C4-2B (cell line): ENCODE results near the gene EFNA2.

Experiments used
- H3K27ac ChIP-seq: fragments of 450-650 bp; 2 replicates; pipeline ENCODE4 v1.5.1; 2017
- ZFX ChIP-seq: fragments of 450-650 bp; IDR thresholded peaks from 2 replicates; pipeline ENCODE4 v1.6.1; 2017
- TF ChIP-seq, protein P1 (sequence below): fragments of 450-650 bp; conservative IDR thresholded peaks from 2 replicates; pipeline ENCODE4 v1.5.1; 2017; ENCODE audit warnings: mild to moderate bottlenecking

Gene EFNA2

DNA sequence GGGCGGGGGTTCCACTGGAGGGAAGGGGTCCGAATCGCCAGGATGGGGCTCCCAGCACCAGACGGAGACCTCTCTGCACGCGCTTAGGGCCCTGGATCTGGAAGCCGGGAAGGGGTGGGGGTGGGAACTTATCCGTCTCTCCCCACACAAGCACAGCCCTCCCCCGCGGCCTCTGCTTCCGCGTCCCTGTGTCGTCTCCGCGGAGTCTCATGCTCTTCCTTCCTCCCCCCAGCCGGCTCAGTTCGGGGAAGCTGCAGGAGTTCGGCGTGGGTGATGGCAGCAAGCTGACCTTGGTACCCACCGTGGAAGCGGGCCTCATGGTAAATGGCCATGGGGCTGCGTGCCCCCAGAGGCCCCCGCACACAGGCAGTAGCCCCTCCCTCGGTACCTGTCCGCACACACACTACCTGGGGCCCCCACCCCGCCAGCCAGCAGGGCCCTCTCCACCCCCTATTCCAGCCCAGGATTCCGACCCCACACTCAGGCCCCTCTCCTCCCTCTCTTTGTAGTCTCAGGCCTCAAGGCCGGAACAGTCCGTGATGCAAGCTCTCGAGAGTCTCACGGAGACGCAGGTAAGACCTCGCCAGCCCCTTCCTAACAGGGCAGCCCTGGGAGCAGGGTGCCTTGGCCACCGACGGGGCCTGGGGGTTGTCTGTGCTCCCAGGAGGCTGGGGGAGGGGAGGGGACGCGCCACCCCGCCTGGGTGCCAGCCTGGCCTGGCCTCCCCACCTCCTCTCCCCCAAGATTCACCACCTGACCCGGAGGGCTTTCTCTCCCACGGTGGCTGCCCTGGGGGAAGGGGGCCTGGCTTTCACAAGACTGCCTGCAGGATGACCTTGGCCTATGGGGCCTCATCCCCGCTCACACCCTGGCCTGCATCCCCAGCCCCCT lies 34.1 kb upstream of the EFNA2 start:
- H3K27ac ChIP-seq, result peak overlapping the region; percentile 96
- peak; percentile 46 for TF ChIP-seq ZFX
- TF ChIP-seq, protein P1, sequence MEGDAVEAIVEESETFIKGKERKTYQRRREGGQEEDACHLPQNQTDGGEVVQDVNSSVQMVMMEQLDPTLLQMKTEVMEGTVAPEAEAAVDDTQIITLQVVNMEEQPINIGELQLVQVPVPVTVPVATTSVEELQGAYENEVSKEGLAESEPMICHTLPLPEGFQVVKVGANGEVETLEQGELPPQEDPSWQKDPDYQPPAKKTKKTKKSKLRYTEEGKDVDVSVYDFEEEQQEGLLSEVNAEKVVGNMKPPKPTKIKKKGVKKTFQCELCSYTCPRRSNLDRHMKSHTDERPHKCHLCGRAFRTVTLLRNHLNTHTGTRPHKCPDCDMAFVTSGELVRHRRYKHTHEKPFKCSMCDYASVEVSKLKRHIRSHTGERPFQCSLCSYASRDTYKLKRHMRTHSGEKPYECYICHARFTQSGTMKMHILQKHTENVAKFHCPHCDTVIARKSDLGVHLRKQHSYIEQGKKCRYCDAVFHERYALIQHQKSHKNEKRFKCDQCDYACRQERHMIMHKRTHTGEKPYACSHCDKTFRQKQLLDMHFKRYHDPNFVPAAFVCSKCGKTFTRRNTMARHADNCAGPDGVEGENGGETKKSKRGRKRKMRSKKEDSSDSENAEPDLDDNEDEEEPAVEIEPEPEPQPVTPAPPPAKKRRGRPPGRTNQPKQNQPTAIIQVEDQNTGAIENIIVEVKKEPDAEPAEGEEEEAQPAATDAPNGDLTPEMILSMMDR, result no peak

DNA sequence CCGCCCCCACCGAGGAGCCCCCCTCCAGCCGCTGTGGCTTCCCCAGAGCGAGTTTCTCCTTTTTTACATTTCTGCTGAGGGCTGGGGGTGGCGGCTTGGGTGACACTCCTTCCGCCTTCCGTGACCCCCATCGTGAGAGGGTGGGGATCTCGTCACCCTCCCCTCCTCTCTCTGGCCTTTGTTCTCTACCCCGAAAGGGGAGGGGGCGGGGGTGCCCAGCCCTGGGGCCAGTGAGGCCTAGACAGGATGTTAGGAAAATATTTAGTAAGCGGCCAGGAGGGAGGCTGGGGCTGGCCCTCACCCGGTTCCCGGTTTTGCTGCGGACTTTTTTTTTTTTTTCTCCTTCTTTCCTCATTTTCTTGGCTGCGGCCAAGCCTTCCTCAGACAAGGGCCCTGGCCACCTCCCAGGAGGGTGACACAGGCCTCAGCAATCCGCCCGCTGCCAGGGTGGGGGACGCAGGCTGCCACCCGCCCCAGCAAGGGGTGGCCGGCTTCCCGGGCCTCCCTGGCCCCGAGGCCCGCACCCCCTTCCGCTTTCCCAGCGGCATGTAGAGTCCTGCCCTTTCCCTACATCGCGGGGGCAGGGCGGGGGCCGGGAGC lies 33.4 kb upstream of the EFNA2 start:
- TF ChIP-seq, protein P1, result no peak
- TF ChIP-seq ZFX, result no peak
- H3K27ac ChIP-seq, result peak overlapping the region; percentile 96

DNA sequence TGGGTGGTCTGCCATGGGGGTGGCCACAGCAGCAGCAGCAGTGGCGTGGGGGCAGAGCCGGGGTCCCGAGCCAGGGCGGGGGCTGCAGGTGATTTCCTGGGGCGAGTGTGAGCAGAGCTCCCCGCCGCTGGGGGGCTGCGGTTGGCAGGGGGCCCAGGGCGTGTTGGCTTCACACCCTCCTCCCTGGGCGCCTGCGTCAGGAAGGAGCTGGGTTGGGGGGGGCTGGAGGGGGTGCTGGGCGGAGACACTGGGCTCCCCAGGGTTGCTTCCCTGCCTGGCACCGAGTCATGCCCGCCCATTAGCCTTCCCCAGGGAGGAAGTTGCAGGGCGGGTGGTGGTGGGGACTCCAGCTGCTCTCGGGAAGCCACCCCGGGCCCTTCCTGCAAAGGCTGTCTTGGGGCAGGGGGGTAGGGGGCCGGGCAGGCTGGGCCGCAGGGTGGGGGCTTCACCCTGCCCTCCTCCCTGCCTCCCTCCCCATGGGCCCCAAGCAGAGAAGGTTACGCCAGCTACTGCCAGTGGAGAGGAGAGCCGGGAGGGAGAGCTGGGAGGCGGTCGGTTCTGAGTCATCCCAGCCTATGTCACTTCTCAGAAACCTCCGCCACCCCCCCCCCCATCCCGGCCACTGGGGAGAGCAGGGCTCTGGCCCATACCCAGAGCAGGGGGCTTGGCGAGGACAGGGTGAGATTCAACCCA lies 32.7 kb upstream of the EFNA2 start:
- TF ChIP-seq, protein P1, result no peak
- no peak for TF ChIP-seq ZFX
- peak overlapping the region; percentile 96 for H3K27ac ChIP-seq

DNA sequence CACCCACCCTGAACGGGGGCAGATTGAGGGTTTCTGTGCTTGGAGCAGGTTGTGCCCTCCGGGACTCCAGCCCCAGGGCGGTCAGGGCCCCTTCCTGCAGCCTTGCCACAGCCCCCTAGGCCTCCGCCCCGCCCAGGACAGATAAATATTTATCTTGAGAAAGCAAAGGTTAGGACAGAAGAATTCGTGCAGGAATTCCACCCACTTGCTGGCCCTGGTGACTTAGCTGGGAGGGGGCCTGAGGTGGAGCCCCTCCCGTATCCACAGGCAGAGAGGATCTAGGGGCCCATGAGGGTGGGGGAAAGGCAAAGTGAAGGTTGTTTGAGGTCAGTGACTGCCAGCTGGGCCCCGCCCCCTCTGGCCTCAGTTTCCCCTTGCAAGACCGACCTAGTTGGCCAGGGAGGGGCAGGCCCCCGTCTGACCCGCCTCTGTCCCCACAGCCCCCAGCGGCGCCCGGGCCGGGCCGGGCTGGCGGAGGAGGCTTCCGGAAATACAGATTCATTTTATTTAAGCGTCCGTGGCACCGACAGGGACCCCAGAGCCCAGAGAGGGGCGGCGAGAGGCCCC lies 32.1 kb upstream of the EFNA2 start:
- TF ChIP-seq, protein P1, result no peak
- H3K27ac ChIP-seq, result peak overlapping the region; percentile 96

DNA sequence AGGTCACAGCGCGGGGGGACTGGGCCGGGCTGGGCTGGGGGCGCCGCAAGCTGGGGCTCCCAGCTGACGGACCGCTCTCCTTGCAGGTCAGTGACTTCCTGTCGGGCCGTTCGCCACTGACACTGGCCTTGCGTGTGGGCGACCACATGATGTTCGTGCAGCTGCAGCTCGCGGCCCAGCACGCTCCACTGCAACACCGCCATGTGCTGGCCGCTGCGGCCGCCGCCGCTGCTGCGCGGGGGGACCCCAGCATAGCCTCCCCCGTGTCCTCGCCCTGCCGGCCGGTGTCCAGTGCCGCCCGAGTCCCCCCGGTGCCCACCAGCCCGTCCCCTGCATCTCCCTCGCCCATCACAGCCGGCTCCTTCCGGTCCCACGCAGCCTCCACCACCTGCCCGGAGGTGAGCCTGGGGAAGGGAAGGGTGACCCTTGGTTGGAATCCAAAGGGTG lies 31.6 kb upstream of the EFNA2 start:
- H3K27ac ChIP-seq, result peak overlapping the region; percentile 96
- TF ChIP-seq ZFX, result no peak
- TF ChIP-seq, protein P1, result no peak

DNA sequence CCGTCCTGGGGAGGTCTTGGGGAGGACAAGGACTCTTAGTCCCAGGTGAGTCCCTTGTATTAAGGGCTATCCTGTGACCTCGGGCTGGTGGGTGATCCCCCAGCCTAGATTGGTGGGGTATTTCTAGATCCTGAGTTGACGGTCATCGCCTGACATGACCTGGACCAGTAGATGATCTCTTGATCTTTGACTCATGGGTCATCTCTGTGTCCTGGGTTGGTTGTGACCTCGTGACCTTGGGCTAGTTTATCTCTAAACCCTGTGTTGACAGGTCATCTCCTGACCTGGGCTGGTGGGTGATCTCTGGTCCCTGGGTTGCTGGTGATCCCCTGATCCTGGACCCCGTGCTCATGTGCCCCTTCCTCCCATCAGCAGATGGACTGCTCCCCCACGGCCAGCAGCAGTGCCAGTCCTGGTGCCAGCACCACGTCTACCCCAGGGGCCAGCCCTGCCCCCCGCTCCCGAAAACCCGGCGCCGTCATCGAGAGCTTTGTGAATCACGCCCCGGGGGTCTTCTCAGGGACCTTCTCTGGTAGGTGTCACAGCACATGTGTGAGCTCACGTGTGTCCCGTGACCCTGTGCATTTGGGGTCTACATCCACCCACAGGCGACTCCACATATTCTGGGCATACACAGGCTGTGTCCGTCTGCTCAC lies 31.0 kb upstream of the EFNA2 start:
- TF ChIP-seq, protein P1, result no peak
- peak overlapping the region; percentile 96 for H3K27ac ChIP-seq
